ENCODE measurements around the gene GIGYF1. TPM values are rescaled to one million over a fixed set of nuclear protein-coding genes. Genes with fewer than 3 reads are reported as not detected.

GIGYF1 gene
- total and polyA plus RNA-seq, 2 of the 13 experiments (the other 11 are each of a cell fraction or from before 2014, with no cell fraction given), result 7.6 to 16.1 TPM

GRCh38 chr7:100686201-100686821 is 7.7 kb downstream of the GIGYF1 start:
- CTCF ChIA-PET (ENCODE audit: low intra/inter-chr PET ratio, low total read pairs), result no interaction called here
- no peak for FAIRE-seq

More at GRCh38 chr7:100686201-100686821, 7.7 kb downstream of the GIGYF1 start:
- Histone ChIP-seq H3K27me3 (ENCODE audit: control insufficient read depth in 1 of 2, insufficient read depth in 2 of 2, low read length in 2 of 2) (no peaks in the 10 kb centered on the region), H3K79me2 (ENCODE audit: insufficient read depth, low read length) (peaks cover 26% of the 10 kb centered on the region), H3K9ac (ENCODE audit: insufficient read depth, low read depth, low read length) (no peak overlapping the region), H3K4me2 (ENCODE audit: low read depth, low read length) (no peak overlapping the region), H4K20me1 (ENCODE audit: insufficient read depth, low read length) (peaks cover 27% of the 10 kb centered on the region; the same call in 1 of the 2 replicates), H3K9me3 (ENCODE audit: low read length) (no peaks in the 10 kb centered on the region), H3K4me3 (replicated peaks in 1 of 3; ENCODE audit: insufficient read depth in 1 of 3, low read depth in 2 of 3, low read length in 3 of 3) (no peak overlapping the region), H3K4me1 (ENCODE audit: insufficient read depth, low read length) (peaks cover 7% of the 10 kb centered on the region), H3K36me3 (replicated peaks in 1 of 2; ENCODE audit: control insufficient read depth in 1 of 2, insufficient read depth in 2 of 2, low read length in 2 of 2) (peaks cover 49 to 76% of the 10 kb centered on the region in 2 experiments), H2AFZ (ENCODE audit: low read length) (no peak overlapping the region), H3K27ac (ENCODE audit: extremely low read length, insufficient read depth, low read length) (no peak overlapping the region)
- ATAC-seq (no peak), DNase-seq (ENCODE audit: low spot score) (no peak)
- TF ChIP-seq ELK4 (CRISPR knock-in tag; IDR thresholded peaks at IDR 0.05; ENCODE audit: borderline replicate concordance) (no peak), NFE2L1 (CRISPR knock-in tag; IDR thresholded peaks at IDR 0.05; ENCODE audit: borderline replicate concordance) (no peak), RBFOX2 (IDR thresholded peaks at IDR 0.05; ENCODE audit: low read depth, low read length) (peak; percentile 53), ZNF225 (CRISPR knock-in tag; IDR thresholded peaks at IDR 0.05) (no peak)
- TF ChIP-seq, protein P1, sequence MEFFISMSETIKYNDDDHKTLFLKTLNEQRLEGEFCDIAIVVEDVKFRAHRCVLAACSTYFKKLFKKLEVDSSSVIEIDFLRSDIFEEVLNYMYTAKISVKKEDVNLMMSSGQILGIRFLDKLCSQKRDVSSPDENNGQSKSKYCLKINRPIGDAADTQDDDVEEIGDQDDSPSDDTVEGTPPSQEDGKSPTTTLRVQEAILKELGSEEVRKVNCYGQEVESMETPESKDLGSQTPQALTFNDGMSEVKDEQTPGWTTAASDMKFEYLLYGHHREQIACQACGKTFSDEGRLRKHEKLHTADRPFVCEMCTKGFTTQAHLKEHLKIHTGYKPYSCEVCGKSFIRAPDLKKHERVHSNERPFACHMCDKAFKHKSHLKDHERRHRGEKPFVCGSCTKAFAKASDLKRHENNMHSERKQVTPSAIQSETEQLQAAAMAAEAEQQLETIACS (CRISPR knock-in tag; IDR thresholded peaks at IDR 0.05), result no peak
- in situ Hi-C loops (cut with HindIII; ENCODE audit: extremely low pct_ligation_motif_present, low pct_unique_long_range_greater_than_20kb), result no loop called here
- WGBS (ENCODE audit: low lambda C conversion rate), result 96% methylated on average over 31 of the region's 33 CpGs
- POLR2A ChIA-PET, result no interaction called here
- no TSS peak for BruUV-seq (replicated peaks)
- intact Hi-C loops (cut with micrococcal nuclease; ENCODE audit: unreplicated experiment), result no loop called here

Measured in HepG2 (cell line).